ENCODE data around the gene GDI2. TPM values are rescaled to one million over a fixed set of nuclear protein-coding genes. Genes with fewer than 3 reads are reported as not detected.
A peak's percentile ranks its signal among the peaks of the same experiment; 100 is the strongest.

The GDI2 gene
- total and polyA plus RNA-seq, 2 of the 13 experiments (the other 11 are each of a cell fraction or from before 2014, with no cell fraction given): 153 to 477 TPM

GRCh38 chr10:5806745-5807144, 6.5 kb downstream of the GDI2 start (continued):
- TF ChIP-seq ZBTB21 (CRISPR knock-in tag; IDR thresholded peaks at IDR 0.05) (no peak), KDM4B (CRISPR knock-in tag; IDR thresholded peaks at IDR 0.05) (no peak), NR2F2 (IDR thresholded peaks at IDR 0.05; ENCODE audit: borderline replicate concordance, low read depth) (no peak), EEA1 (CRISPR knock-in tag; IDR thresholded peaks at IDR 0.05; ENCODE audit: borderline replicate concordance) (no peak), CEBPB (IDR thresholded peaks at IDR 0.05; ENCODE audit: borderline replicate concordance, low read depth, low read length) (no peak), ZFY (CRISPR knock-in tag; IDR thresholded peaks at IDR 0.05) (peak; percentile 50), LBX2 (CRISPR knock-in tag; IDR thresholded peaks at IDR 0.05; ENCODE audit: borderline replicate concordance) (no peak), TCF7 (IDR thresholded peaks at IDR 0.05; ENCODE audit: low read depth) (peak; percentile 31; the same call in 1 of the 2 replicates), PAXIP1 (CRISPR knock-in tag; conservative IDR thresholded peaks at IDR 0.05) (0 out of 2 replicates have a peak, but pooled peaks have one; percentile 25), ZNF878 (CRISPR knock-in tag; IDR thresholded peaks at IDR 0.05) (no peak), ZNF354B (CRISPR knock-in tag; IDR thresholded peaks at IDR 0.05) (no peak), MTA3 (CRISPR knock-in tag; IDR thresholded peaks at IDR 0.05) (no peak), ZMYM2 (CRISPR knock-in tag; IDR thresholded peaks at IDR 0.05) (no peak), CHD2 (IDR thresholded peaks at IDR 0.05; ENCODE audit: low read depth, low read length) (no peak), HOXD1 (CRISPR knock-in tag; IDR thresholded peaks at IDR 0.05) (no peak), ZNF562 (CRISPR knock-in tag; IDR thresholded peaks at IDR 0.05; ENCODE audit: borderline replicate concordance) (no peak), KDM5A (IDR thresholded peaks at IDR 0.05; ENCODE audit: borderline replicate concordance, low read length) (no peak), FOXP4 (CRISPR knock-in tag; IDR thresholded peaks at IDR 0.05) (no peak), GATAD2A (CRISPR knock-in tag; IDR thresholded peaks at IDR 0.05) (0 out of 2 replicates have a peak, but pooled peaks have one; percentile 7), TCF7L2 (IDR thresholded peaks at IDR 0.05; ENCODE audit: low read depth, low read length) (no peak), NCOA2 (CRISPR knock-in tag; IDR thresholded peaks at IDR 0.05) (0 out of 2 replicates have a peak, but pooled peaks have one; percentile 31), CREB1 (IDR thresholded peaks at IDR 0.05) (no peak), CREB1 (CRISPR knock-in tag; IDR thresholded peaks at IDR 0.05) (0 out of 2 replicates have a peak, but pooled peaks have one; percentile 6)
